T-helper 2 cell treated with Interferon-gamma antibody and Interleukin-4, amounts not matched to agents 5 μg/mL and 100 μg/mL, for 36 hours (primary cell): ENCODE measurements around the gene ITPR2.
"Not testable (repeated sequence)": the region's sequence is repeated elsewhere in the genome, so short reads cannot be mapped to it uniquely, and the experiment has no call there.

Experiments used
- DNase-seq: peaks from one replicate; pipeline ENCODE4 v3.0.0; 2021; ENCODE audit warnings: low spot score
- H3K27ac Mint-ChIP-seq: one replicate; pipeline ENCODE4 v1.8.0; 2021; ENCODE audit warnings: mild to moderate bottlenecking, mixed read lengths
- H3K27me3 Mint-ChIP-seq: one replicate; pipeline ENCODE4 v1.8.0; 2021; ENCODE audit warnings: low read depth, mixed read lengths
- H3K36me3 Mint-ChIP-seq: one replicate; pipeline ENCODE4 v1.8.0; 2021; ENCODE audit warnings: low read depth, mixed read lengths
- H3K4me1 Mint-ChIP-seq: one replicate; pipeline ENCODE4 v1.8.0; 2021; ENCODE audit warnings: low read depth, mixed read lengths
- H3K4me3 Mint-ChIP-seq: one replicate; pipeline ENCODE4 v1.8.0; 2022; ENCODE audit warnings: mild to moderate bottlenecking, moderate library complexity, mixed read lengths
- H3K9me3 Mint-ChIP-seq: one replicate; pipeline ENCODE4 v1.8.0; 2021; ENCODE audit warnings: mixed read lengths

ITPR2 gene

GRCh38 chr12:26841085-26841484 lies 8.1 kb upstream of the ITPR2 start:
- no peaks in the 10 kb centered on the region for H3K36me3 Mint-ChIP-seq
- no peak overlapping the region for H3K4me3 Mint-ChIP-seq
- H3K27ac Mint-ChIP-seq = no peak overlapping the region
- DNase-seq = no peak
- peaks cover 11% of the 10 kb centered on the region for H3K4me1 Mint-ChIP-seq
- H3K27me3 Mint-ChIP-seq = no peaks in the 10 kb centered on the region
- no peaks in the 10 kb centered on the region for H3K9me3 Mint-ChIP-seq

GRCh38 chr12:26839512-26839911 lies 6.5 kb upstream of the ITPR2 start:
- Mint-ChIP-seq H3K36me3 (no peaks in the 10 kb centered on the region), H3K4me3 (no peak overlapping the region), H3K27me3 (no peaks in the 10 kb centered on the region), H3K27ac (no peak overlapping the region), H3K9me3 (no peaks in the 10 kb centered on the region), H3K4me1 (peaks cover 5% of the 10 kb centered on the region)
- no peak for DNase-seq

GRCh38 chr12:26838888-26839416 lies 6.0 kb upstream of the ITPR2 start:
- Mint-ChIP-seq H3K27ac (no peak overlapping the region), H3K4me3 (no peak overlapping the region), H3K4me1 (peaks cover 8% of the 10 kb centered on the region), H3K9me3 (no peaks in the 10 kb centered on the region), H3K27me3 (no peaks in the 10 kb centered on the region), H3K36me3 (no peaks in the 10 kb centered on the region)
- no peak for DNase-seq

GRCh38 chr12:26836201-26836600 lies 3.2 kb upstream of the ITPR2 start:
- Mint-ChIP-seq H3K36me3 (peaks cover 2% of the 10 kb centered on the region), H3K27ac (no peak overlapping the region), H3K4me1 (peaks cover 17% of the 10 kb centered on the region), H3K4me3 (no peak overlapping the region), H3K9me3 (no peaks in the 10 kb centered on the region), H3K27me3 (no peaks in the 10 kb centered on the region)
- DNase-seq = no peak

GRCh38 chr12:26834503-26835060 lies 1.6 kb upstream of the ITPR2 start:
- H3K4me1 Mint-ChIP-seq = peaks cover 26% of the 10 kb centered on the region
- not testable (repeated sequence) for H3K27me3 Mint-ChIP-seq, H3K27ac Mint-ChIP-seq, H3K9me3 Mint-ChIP-seq, H3K36me3 Mint-ChIP-seq, H3K4me3 Mint-ChIP-seq, DNase-seq

GRCh38 chr12:26833743-26834490 lies 923 bp upstream of the ITPR2 start:
- no peaks in the 10 kb centered on the region for H3K27me3 Mint-ChIP-seq
- peak overlapping the region; percentile 85 for H3K4me3 Mint-ChIP-seq
- DNase-seq = peak; percentile 27
- no peaks in the 10 kb centered on the region for H3K9me3 Mint-ChIP-seq
- H3K4me1 Mint-ChIP-seq = peaks cover 26% of the 10 kb centered on the region
- H3K36me3 Mint-ChIP-seq = peaks cover 4% of the 10 kb centered on the region
- H3K27ac Mint-ChIP-seq = peak overlapping the region; percentile 81

GRCh38 chr12:26831951-26832821 lies 808 bp downstream of the ITPR2 start:
- H3K27me3 Mint-ChIP-seq = no peaks in the 10 kb centered on the region
- peaks cover 33% of the 10 kb centered on the region for H3K4me1 Mint-ChIP-seq
- H3K9me3 Mint-ChIP-seq = no peaks in the 10 kb centered on the region
- H3K36me3 Mint-ChIP-seq = peaks cover 7% of the 10 kb centered on the region
- peak overlapping the region; percentile 97 for H3K27ac Mint-ChIP-seq
- H3K4me3 Mint-ChIP-seq = peak overlapping the region; percentile 99
- DNase-seq = peak; percentile 72

- DNase-seq = no peak
- Mint-ChIP-seq H3K9me3 (no peaks in the 10 kb centered on the region), H3K4me1 (peaks cover 38% of the 10 kb centered on the region), H3K27ac (peak overlapping the region; percentile 29), H3K36me3 (peaks cover 7% of the 10 kb centered on the region), H3K27me3 (no peaks in the 10 kb centered on the region), H3K4me3 (peak overlapping the region; percentile 73)
These were observed 2.0 kb downstream of the ITPR2 start for GRCh38 chr12:26830783-26831551.

- peaks cover 9% of the 10 kb centered on the region for H3K36me3 Mint-ChIP-seq
- no peaks in the 10 kb centered on the region for H3K9me3 Mint-ChIP-seq
- H3K4me3 Mint-ChIP-seq = peak overlapping the region; percentile 73
- H3K27ac Mint-ChIP-seq = no peak overlapping the region
- H3K27me3 Mint-ChIP-seq = no peaks in the 10 kb centered on the region
- DNase-seq = no peak
- H3K4me1 Mint-ChIP-seq = peaks cover 43% of the 10 kb centered on the region
These were observed 2.6 kb downstream of the ITPR2 start for GRCh38 chr12:26830363-26830762.

- Mint-ChIP-seq H3K4me3 (no peak overlapping the region), H3K27me3 (no peaks in the 10 kb centered on the region), H3K9me3 (no peaks in the 10 kb centered on the region), H3K36me3 (peaks cover 13% of the 10 kb centered on the region), H3K27ac (no peak overlapping the region), H3K4me1 (peaks cover 38% of the 10 kb centered on the region)
- no peak for DNase-seq
These were observed 4.5 kb downstream of the ITPR2 start for GRCh38 chr12:26828280-26829073.

GRCh38 chr12:26826437-26826836 lies 6.6 kb downstream of the ITPR2 start:
- H3K27ac Mint-ChIP-seq = no peak overlapping the region
- no peak overlapping the region for H3K4me3 Mint-ChIP-seq
- peaks cover 11% of the 10 kb centered on the region for H3K36me3 Mint-ChIP-seq
- H3K9me3 Mint-ChIP-seq = no peaks in the 10 kb centered on the region
- DNase-seq = no peak
- H3K4me1 Mint-ChIP-seq = peaks cover 37% of the 10 kb centered on the region
- H3K27me3 Mint-ChIP-seq = no peaks in the 10 kb centered on the region

- peaks cover 10% of the 10 kb centered on the region for H3K36me3 Mint-ChIP-seq
- no peaks in the 10 kb centered on the region for H3K27me3 Mint-ChIP-seq
- no peak overlapping the region for H3K4me3 Mint-ChIP-seq
- H3K4me1 Mint-ChIP-seq = peaks cover 29% of the 10 kb centered on the region
- H3K27ac Mint-ChIP-seq = no peak overlapping the region
- DNase-seq = no peak
- no peaks in the 10 kb centered on the region for H3K9me3 Mint-ChIP-seq
These were observed 7.5 kb downstream of the ITPR2 start for GRCh38 chr12:26825459-26826016.
